Stomach (tissue), 4 donors: ENCODE results near the gene NDUFS4.

Experiments used
- CTCF ChIP-seq, 7 experiments: fragments of 450-650 bp in 4 of 7; fragments of 200-600 bp in 3 of 7; sonication (generic) in 3 of 7; IDR thresholded peaks; one replicate each; pipeline ENCODE4 v1.5.1; 2016 to 2019; ENCODE audit warnings: antibody characterized with exemption in 7 of 7, control low read depth in 2 of 7, mild to moderate bottlenecking in 1 of 7
- EP300 ChIP-seq: sonication (generic); formaldehyde crosslinking; IDR thresholded peaks from one replicate; pipeline ENCODE4 v1.6.1; 2017; ENCODE audit warnings: antibody characterized with exemption
- POLR2A ChIP-seq, 4 donors: fragments of 450-650 bp; IDR thresholded peaks; one replicate each; pipeline ENCODE4 v1.6.1; 2016; ENCODE audit warnings: antibody characterized with exemption in 4 of 4, control low read depth in 2 of 4, mild to moderate bottlenecking in 1 of 4, moderate library complexity in 1 of 4
- POLR2AphosphoS5 ChIP-seq, 3 donors: sonication (generic); formaldehyde crosslinking; IDR thresholded peaks; one replicate each; pipeline ENCODE4 v1.6.1; 2016; ENCODE audit warnings: antibody characterized with exemption in 3 of 3

- TF ChIP-seq POLR2AphosphoS5 (IDR thresholded peaks at IDR 0.05) = no peak
- no peak for TF ChIP-seq CTCF (IDR thresholded peaks at IDR 0.05)
- no peak for TF ChIP-seq POLR2A (IDR thresholded peaks at IDR 0.05)
- TF ChIP-seq EP300 = no peak
Measured at GRCh38 chr5:53515988-53516387, 44.5 kb upstream of the NDUFS4 start.
